ENCODE results near the gene PDZD2. TPM values are rescaled to one million over a fixed set of nuclear protein-coding genes. Genes with fewer than 3 reads are reported as not detected.

Gene PDZD2
- total and polyA plus RNA-seq, 4 experiments from 2014 or later, result 0.07 to 1.1 (median 0.68) TPM

GRCh38 chr5:31605920-31606319 lies 33.0 kb upstream of the PDZD2 start:
- H3K9me3 Mint-ChIP-seq, result no peaks in the 10 kb centered on the region
- no peak overlapping the region for H3K4me3 Mint-ChIP-seq
- Histone ChIP-seq H3K27me3 (ENCODE audit: insufficient read depth, low read length) (no peaks in the 10 kb centered on the region), H3K27ac (ENCODE audit: low read depth, low read length) (no peak overlapping the region), H3K36me3 (ENCODE audit: insufficient read depth, low read length) (no peaks in the 10 kb centered on the region), H3K4me3 (ENCODE audit: low read length in 2 of 2) (no peak overlapping the region), H3K4me1 (ENCODE audit: insufficient read depth, low read length) (no peaks in the 10 kb centered on the region), H3K9me3 (ENCODE audit: control insufficient read depth in 1 of 2, low read length in 2 of 2) (no peaks in the 10 kb centered on the region)
- ChIA-PET POLR2A (ENCODE audit: partially characterized antibody) (no interaction called here), CTCF (ENCODE audit: partially characterized antibody) (no interaction called here)
- H3K27me3 Mint-ChIP-seq, result peaks cover 4 to 7% of the 10 kb centered on the region in 2 donors
- no peak overlapping the region for H3K27ac Mint-ChIP-seq
- intact Hi-C loops (cut with micrococcal nuclease), result no loop called here
- DNase-seq, result no peak
- H3K36me3 Mint-ChIP-seq, result no peaks in the 10 kb centered on the region
- no peaks in the 10 kb centered on the region for H3K4me1 Mint-ChIP-seq

- Mint-ChIP-seq H3K36me3 (no peaks in the 10 kb centered on the region), H3K27me3 (no peaks in the 10 kb centered on the region), H3K27ac (no peak overlapping the region), H3K4me3 (no peak overlapping the region), H3K9me3 (no peaks in the 10 kb centered on the region), H3K4me1 (no peaks in the 10 kb centered on the region)
- no peaks in the 10 kb centered on the region for H3K27me3 ChIP-seq (ENCODE audit: insufficient read depth, low read length)
- DNase-seq, result no peak
- no peak overlapping the region for H3K4me3 ChIP-seq (ENCODE audit: low read length in 2 of 2)
- no peak overlapping the region for H3K27ac ChIP-seq (ENCODE audit: low read depth, low read length)
- no peaks in the 10 kb centered on the region for H3K4me1 ChIP-seq (ENCODE audit: insufficient read depth, low read length)
- POLR2A ChIA-PET (ENCODE audit: partially characterized antibody), result no interaction called here
- H3K36me3 ChIP-seq (ENCODE audit: insufficient read depth, low read length), result no peaks in the 10 kb centered on the region
- intact Hi-C loops (cut with micrococcal nuclease), result no loop called here
- CTCF ChIA-PET (ENCODE audit: partially characterized antibody), result no interaction called here
- H3K9me3 ChIP-seq (ENCODE audit: control insufficient read depth in 1 of 2, low read length in 2 of 2), result no peaks in the 10 kb centered on the region
These were observed 31.4 kb upstream of the PDZD2 start for GRCh38 chr5:31607546-31607945.

GRCh38 chr5:31611002-31611401 lies 27.9 kb upstream of the PDZD2 start:
- H3K36me3 Mint-ChIP-seq, result no peaks in the 10 kb centered on the region
- intact Hi-C loops (cut with micrococcal nuclease), result no loop called here
- no peaks in the 10 kb centered on the region for H3K4me1 Mint-ChIP-seq
- H3K9me3 Mint-ChIP-seq, result peaks cover 0 to 2% (median 0%) of the 10 kb centered on the region in 8 donors
- POLR2A ChIA-PET (ENCODE audit: partially characterized antibody), result no interaction called here
- Histone ChIP-seq H3K4me1 (ENCODE audit: insufficient read depth, low read length) (no peaks in the 10 kb centered on the region), H3K4me3 (ENCODE audit: low read length in 2 of 2) (no peak overlapping the region), H3K36me3 (ENCODE audit: insufficient read depth, low read length) (no peaks in the 10 kb centered on the region), H3K9me3 (ENCODE audit: control insufficient read depth in 1 of 2, low read length in 2 of 2) (no peaks in the 10 kb centered on the region), H3K27ac (ENCODE audit: low read depth, low read length) (no peak overlapping the region), H3K27me3 (ENCODE audit: insufficient read depth, low read length) (no peaks in the 10 kb centered on the region)
- DNase-seq, result no peak
- H3K4me3 Mint-ChIP-seq, result no peak overlapping the region
- H3K27me3 Mint-ChIP-seq, result peaks cover 2% of the 10 kb centered on the region in 2 donors
- H3K27ac Mint-ChIP-seq, result no peak overlapping the region
- CTCF ChIA-PET (ENCODE audit: partially characterized antibody), result interaction anchor here (1.3 kb wide), 1 partner anchor 13 kb away, joined by 3 read pairs; no protein-coding TSS in a partner anchor

GRCh38 chr5:31613651-31614050 lies 25.3 kb upstream of the PDZD2 start:
- POLR2A ChIA-PET (ENCODE audit: partially characterized antibody), result no interaction called here
- H3K27me3 Mint-ChIP-seq, result peaks cover 14 to 17% of the 10 kb centered on the region in 2 donors

GRCh38 chr5:31614151-31615020 lies 24.5 kb upstream of the PDZD2 start:
- H3K9me3 Mint-ChIP-seq, result peaks cover 0 to 8% (median 0%) of the 10 kb centered on the region in 8 donors
- Histone ChIP-seq H3K4me1 (ENCODE audit: insufficient read depth, low read length) (no peaks in the 10 kb centered on the region), H3K9me3 (ENCODE audit: control insufficient read depth in 1 of 2, low read length in 2 of 2) (no peaks in the 10 kb centered on the region), H3K27ac (ENCODE audit: low read depth, low read length) (no peak overlapping the region), H3K27me3 (ENCODE audit: insufficient read depth, low read length) (no peaks in the 10 kb centered on the region), H3K36me3 (ENCODE audit: insufficient read depth, low read length) (no peaks in the 10 kb centered on the region), H3K4me3 (ENCODE audit: low read length in 2 of 2) (no peak overlapping the region)
- no peak overlapping the region for H3K4me3 Mint-ChIP-seq
- H3K4me1 Mint-ChIP-seq, result peaks cover 0 to 2% (median 0%) of the 10 kb centered on the region in 4 donors
- H3K36me3 Mint-ChIP-seq, result no peaks in the 10 kb centered on the region
- CTCF ChIA-PET (ENCODE audit: partially characterized antibody), result no interaction called here
- POLR2A ChIA-PET (ENCODE audit: partially characterized antibody), result no interaction called here
- no peak overlapping the region for H3K27ac Mint-ChIP-seq
- DNase-seq, result no peak
- intact Hi-C loops (cut with micrococcal nuclease), result no loop called here
- H3K27me3 Mint-ChIP-seq, result peaks cover 17 to 18% of the 10 kb centered on the region in 2 donors

More at GRCh38 chr5:31613651-31614050, 25.3 kb upstream of the PDZD2 start:
- H3K4me1 Mint-ChIP-seq, result peaks cover 0 to 2% (median 0%) of the 10 kb centered on the region in 4 donors
- H3K4me3 Mint-ChIP-seq, result no peak overlapping the region
- H3K27ac Mint-ChIP-seq, result peak overlapping the region in 1 of 7 donors; percentile 14
- H3K4me1 ChIP-seq (ENCODE audit: insufficient read depth, low read length), result no peaks in the 10 kb centered on the region
- H3K27me3 ChIP-seq (ENCODE audit: insufficient read depth, low read length), result no peaks in the 10 kb centered on the region
- no peaks in the 10 kb centered on the region for H3K9me3 ChIP-seq (ENCODE audit: control insufficient read depth in 1 of 2, low read length in 2 of 2)
- DNase-seq, result no peak
- H3K36me3 ChIP-seq (ENCODE audit: insufficient read depth, low read length), result no peaks in the 10 kb centered on the region
- intact Hi-C loops (cut with micrococcal nuclease), result no loop called here
- no peak overlapping the region for H3K27ac ChIP-seq (ENCODE audit: low read depth, low read length)
- H3K4me3 ChIP-seq (ENCODE audit: low read length in 2 of 2), result no peak overlapping the region
- no peaks in the 10 kb centered on the region for H3K36me3 Mint-ChIP-seq
- peaks cover 0 to 8% (median 0%) of the 10 kb centered on the region in 8 donors for H3K9me3 Mint-ChIP-seq
- CTCF ChIA-PET (ENCODE audit: partially characterized antibody), result no interaction called here

GRCh38 chr5:31617867-31618266 lies 21.1 kb upstream of the PDZD2 start:
- intact Hi-C loops (cut with micrococcal nuclease), result no loop called here
- no peak for DNase-seq
- no peaks in the 10 kb centered on the region for H3K27me3 ChIP-seq (ENCODE audit: insufficient read depth, low read length)

GRCh38 chr5:31620026-31620425 lies 18.9 kb upstream of the PDZD2 start:
- intact Hi-C loops (cut with micrococcal nuclease), result no loop called here
- Histone ChIP-seq H3K9me3 (ENCODE audit: control insufficient read depth in 1 of 2, low read length in 2 of 2) (no peaks in the 10 kb centered on the region), H3K36me3 (ENCODE audit: insufficient read depth, low read length) (no peaks in the 10 kb centered on the region), H3K27ac (ENCODE audit: low read depth, low read length) (no peak overlapping the region), H3K27me3 (ENCODE audit: insufficient read depth, low read length) (no peaks in the 10 kb centered on the region), H3K4me1 (ENCODE audit: insufficient read depth, low read length) (no peaks in the 10 kb centered on the region), H3K4me3 (ENCODE audit: low read length in 2 of 2) (no peak overlapping the region)
- Mint-ChIP-seq H3K27me3 (peaks cover 16 to 24% of the 10 kb centered on the region in 2 donors), H3K27ac (no peak overlapping the region), H3K4me3 (no peak overlapping the region), H3K4me1 (peaks cover 0 to 2% (median 0%) of the 10 kb centered on the region in 4 donors), H3K9me3 (peaks cover 0 to 8% (median 0%) of the 10 kb centered on the region in 8 donors), H3K36me3 (no peaks in the 10 kb centered on the region)
- DNase-seq, result no peak
- ChIA-PET CTCF (ENCODE audit: partially characterized antibody) (no interaction called here), POLR2A (ENCODE audit: partially characterized antibody) (no interaction called here)

More at GRCh38 chr5:31617867-31618266, 21.1 kb upstream of the PDZD2 start:
- H3K36me3 Mint-ChIP-seq, result no peaks in the 10 kb centered on the region
- H3K4me1 Mint-ChIP-seq, result peaks cover 0 to 2% (median 0%) of the 10 kb centered on the region in 4 donors
- no peak overlapping the region for H3K27ac Mint-ChIP-seq
- Histone ChIP-seq H3K36me3 (ENCODE audit: insufficient read depth, low read length) (no peaks in the 10 kb centered on the region), H3K9me3 (ENCODE audit: control insufficient read depth in 1 of 2, low read length in 2 of 2) (no peaks in the 10 kb centered on the region), H3K4me3 (ENCODE audit: low read length in 2 of 2) (no peak overlapping the region), H3K27ac (ENCODE audit: low read depth, low read length) (no peak overlapping the region), H3K4me1 (ENCODE audit: insufficient read depth, low read length) (no peaks in the 10 kb centered on the region)
- no peak overlapping the region for H3K4me3 Mint-ChIP-seq
- peaks cover 0 to 8% (median 0%) of the 10 kb centered on the region in 8 donors for H3K9me3 Mint-ChIP-seq
- ChIA-PET POLR2A (ENCODE audit: partially characterized antibody) (no interaction called here), CTCF (ENCODE audit: partially characterized antibody) (no interaction called here)
- peaks cover 18 to 26% of the 10 kb centered on the region in 2 donors for H3K27me3 Mint-ChIP-seq
